HG02884 (cell line): ENCODE data around the gene TMEM121.
"Not testable (repeated sequence)": the region's sequence is repeated elsewhere in the genome, so short reads cannot be mapped to it uniquely, and the experiment has no call there.

Source experiments
- ATAC-seq: cut with Tn5 transposase; IDR thresholded peaks from one replicate; pipeline ENCODE4 v1.9.1; 2021; ENCODE audit warnings: mild to moderate bottlenecking, moderate library complexity; ENCODE audit not compliant: unreplicated experiment

TMEM121 gene

DNA sequence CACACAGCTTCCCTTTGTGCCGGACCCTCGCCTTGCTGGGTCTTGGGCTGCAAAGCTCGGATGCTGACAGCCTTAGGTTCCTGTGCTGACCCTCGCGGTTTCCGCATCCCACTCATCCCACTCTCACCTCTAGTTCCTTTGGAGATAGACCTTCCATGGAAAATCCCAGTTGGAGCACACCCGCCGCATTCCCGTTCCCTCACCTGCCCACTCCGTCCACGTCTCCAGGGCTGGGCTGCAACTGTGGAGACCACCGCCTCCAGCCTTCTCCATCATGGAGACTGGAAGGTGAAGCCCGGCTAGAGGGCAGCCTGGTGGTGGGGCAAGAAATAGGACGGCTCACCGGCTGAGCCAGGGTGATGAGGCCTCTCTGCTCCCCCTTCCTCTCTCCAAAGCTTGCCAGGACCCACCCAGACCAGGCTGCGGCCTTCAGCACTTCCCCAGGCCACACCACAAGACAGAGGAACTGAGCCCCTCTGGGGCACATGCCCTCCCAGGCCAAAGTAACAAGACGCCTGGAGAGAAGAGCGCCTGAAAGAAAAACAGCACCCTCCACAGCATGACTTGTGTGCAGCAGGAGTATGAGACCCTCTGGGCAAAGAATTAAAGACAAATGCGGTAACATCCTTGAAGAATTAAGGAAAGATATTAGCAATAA, 15.0 kb downstream of the TMEM121 start:
- ATAC-seq, result no peak

- ATAC-seq, result not testable (repeated sequence)
Observed at GRCh38 chr14:105545676-105546075, 19.3 kb downstream of the TMEM121 start.

DNA sequence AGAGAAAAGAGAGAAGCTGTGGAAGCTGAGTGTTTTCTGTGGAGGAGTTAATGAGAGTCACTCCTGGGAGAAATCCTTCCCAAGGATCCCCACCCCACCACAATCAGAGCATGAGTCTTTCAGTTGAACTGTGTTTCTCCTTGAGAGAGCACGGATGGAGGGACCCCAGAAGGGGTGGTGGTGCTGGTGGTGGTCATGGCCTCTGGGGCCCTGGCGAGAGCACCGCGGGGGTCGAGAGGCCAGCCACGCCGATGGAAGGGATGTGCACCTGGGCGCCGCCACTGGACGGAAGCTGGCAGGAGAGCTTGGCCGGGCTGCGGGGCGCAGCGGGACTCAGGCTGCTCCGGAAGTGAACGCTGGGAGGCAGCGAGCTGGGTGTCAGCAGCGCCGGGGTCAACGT, 20.0 kb downstream of the TMEM121 start:
- ATAC-seq, result not testable (repeated sequence)

DNA sequence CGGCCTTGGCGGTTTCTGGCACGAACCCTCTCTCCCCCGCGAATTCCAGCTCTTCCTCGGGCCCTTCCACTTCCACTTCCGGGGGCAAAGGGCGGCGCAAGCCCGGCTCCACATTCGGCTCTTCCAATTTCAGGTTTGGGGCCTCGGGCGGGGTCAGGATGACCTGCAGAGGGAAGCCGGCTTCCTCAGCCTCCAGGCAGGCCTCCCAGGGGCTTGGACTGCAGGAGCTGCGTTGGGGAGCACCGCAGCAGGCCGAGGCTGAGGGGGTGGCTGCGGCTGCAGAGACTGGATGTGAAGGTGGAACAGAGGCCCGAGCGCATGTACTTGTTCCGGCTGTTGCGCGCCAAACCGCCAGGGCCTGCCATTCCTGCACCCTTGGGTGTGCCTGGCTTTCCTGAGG, 20.7 kb downstream of the TMEM121 start:
- not testable (repeated sequence) for ATAC-seq

- ATAC-seq, result no peak
Observed at GRCh38 chr14:105547741-105548169, 21.4 kb downstream of the TMEM121 start.

GRCh38 chr14:105549481-105549880, 23.1 kb downstream of the TMEM121 start:
- ATAC-seq, result no peak

DNA sequence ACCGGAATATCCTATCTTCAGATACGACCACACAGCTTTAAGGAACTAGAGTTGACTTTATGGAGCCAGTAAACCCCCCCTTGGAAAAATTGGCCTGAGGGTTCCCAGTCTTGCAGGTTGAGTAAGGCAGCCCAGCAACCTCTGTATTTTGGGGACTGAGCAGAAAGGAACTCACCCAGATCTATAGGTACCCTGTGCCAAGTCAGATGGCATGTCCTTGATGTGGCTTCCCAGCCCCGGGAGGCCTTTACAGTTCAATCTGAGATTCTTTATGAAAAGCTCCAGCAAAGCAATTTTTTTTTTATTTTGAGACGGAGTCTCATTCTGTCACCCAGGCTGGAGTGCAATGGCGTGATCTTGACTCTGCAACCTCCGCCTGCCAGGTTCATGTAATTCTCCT, 27.6 kb downstream of the TMEM121 start:
- ATAC-seq, result no peak

GRCh38 chr14:105554523-105554922, 28.1 kb downstream of the TMEM121 start:
- ATAC-seq, result no peak

DNA sequence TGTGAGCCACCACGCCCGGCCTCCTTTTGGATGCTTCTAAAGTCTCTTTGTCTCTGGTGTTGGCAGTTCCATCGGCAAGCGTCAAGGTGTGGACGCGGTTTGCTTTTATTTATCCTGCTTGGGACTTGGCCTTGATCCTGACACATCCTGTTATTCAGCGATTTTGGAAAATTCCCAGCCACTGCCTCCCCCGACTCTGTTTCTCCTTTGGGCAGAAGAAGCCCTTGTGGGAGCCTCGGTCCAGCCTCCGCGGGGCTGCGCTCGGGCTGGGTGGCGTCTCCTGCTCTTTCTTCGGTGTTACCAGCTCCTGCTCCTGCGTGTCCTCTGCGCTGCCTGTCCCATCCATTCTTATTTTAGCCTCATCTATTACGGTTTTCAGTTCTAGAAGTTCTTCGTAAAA, 31.3 kb downstream of the TMEM121 start:
- not testable (repeated sequence) for ATAC-seq

GRCh38 chr14:105558449-105559154, 32.2 kb downstream of the TMEM121 start:
- not testable (repeated sequence) for ATAC-seq

DNA sequence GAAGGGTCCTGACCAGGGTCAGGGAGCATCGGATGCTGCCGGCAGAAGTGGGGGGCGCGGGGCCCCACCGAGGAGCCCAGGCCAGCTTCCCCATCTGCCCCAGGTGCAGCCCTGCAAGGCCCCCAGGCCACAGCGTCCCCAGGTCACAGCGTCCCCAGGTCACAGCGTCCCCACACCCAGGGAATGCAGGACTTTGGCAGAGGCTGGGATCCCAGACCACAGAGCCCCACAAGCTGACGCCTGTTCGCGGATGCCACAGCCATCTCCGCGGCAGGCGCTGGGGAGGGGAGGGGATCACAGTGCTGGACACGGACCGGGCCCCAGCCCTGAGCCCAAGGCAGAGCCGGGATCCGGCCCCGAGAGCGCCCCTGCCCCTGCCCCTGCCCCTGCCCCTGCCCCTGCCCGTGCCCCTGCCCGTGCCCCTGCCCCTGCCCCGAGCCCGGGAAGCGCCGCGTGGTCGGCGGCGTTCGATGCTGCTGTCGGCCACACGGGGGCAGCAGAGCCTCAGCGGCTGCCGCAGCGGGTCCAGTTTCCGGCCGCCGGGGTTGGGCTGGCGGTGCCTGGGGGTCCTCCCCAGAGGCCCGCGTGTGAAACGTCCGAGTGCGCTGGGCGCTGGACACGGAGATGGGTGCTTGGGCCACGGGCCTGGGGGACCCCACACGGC, 33.1 kb downstream of the TMEM121 start:
- ATAC-seq, result peak; percentile 33

DNA sequence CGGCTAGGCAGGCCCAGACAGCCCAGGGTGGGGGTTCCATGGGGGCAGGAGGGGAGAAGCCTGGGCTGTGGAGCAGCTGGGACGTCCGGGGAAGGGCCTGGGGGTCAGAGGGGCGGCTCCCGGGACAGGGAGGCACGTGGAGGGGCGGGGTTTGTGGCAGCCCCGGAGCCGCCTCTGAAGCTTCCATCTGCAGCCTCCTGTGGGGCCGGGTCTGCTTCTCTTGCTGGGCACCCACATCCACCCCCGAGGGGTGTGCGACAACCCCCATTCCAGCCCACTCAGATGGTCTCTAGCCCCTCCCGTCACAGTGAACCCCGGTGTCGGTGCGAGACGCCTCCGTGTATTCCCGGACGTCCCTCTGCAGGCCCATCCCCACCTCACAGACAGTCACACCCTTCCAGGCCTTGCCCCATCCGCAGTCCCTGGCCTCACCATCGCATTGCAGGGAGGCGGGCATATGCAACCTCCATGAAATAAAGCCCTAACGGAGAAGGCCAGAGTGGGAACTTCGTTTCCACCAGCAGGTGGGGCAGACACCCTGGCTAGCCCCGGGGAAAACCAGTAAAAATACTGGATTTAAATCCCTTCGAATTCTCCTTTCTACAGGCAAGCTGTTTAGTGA, 33.8 kb downstream of the TMEM121 start:
- peak; percentile 59 for ATAC-seq

DNA sequence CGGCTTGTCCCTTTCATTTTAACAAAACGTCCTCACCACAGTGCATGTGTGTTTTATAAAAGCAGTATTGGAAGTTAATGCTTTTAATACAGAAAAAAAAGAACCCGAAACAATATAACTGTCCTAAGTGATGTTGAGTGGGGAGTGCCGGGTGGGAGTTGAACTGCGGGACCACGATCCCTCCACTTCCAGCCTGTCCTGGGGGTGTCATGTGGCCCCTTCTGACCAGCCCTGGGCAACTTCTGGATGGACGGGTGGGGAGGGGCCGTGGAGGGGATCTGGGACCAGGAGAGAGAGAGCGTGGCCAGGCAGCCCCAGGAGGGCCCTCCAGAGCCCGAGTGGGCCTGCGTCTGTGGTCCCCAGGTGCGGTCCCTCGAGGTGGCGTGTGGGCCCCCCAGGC, 35.0 kb downstream of the TMEM121 start:
- not testable (repeated sequence) for ATAC-seq

DNA sequence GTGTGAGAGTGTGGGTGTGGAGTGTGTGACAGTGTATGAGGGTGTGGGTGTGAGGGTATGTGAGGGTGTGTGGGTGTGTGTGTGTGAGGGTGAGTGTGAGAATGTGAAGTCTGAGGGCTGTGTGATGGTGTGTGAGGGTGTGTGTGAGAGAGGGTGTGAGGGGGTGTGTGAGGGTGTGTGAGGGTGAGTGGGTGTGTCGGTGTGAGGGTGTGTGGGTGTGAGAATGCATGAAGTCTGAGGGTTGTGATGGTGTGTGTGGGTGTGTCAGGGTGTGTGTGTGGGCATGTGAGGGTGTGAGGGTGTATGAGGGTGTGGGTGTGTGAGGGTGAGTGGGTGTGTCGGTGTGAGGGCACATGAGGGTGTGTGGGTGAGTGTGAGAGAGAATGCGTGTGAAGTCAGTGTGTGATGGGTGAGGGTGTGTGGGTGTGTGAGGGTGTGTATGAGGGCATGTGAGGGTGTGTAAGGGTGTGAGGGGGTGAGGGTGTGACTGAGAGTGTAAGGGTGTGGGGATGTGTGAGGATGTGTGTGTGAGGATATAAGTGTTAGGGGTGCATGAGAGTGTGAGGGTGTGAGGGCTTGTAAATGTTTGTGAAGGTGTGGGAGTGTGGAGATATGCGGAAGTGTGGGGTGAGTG, 36.4 kb downstream of the TMEM121 start:
- ATAC-seq, result no peak

DNA sequence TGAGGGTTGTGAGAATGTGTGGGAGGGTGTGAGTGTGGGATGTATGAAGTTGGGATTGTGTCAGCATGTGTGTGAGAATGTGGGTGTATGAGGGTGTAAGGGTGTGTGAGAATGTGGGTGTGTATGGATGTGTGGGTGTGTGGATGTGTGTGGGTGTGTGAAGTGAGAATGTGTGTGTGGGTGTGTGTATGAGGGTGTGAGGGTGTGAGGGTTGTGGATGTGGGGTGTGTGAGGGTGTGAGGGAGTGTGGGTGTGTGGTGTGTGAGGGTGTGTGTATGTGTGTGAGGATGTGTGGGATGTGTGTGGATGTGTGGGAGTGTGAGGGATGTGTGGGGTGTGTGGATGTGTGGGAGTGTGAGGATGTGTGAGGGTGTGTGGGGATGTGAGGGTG, 37.0 kb downstream of the TMEM121 start:
- ATAC-seq, result no peak

DNA sequence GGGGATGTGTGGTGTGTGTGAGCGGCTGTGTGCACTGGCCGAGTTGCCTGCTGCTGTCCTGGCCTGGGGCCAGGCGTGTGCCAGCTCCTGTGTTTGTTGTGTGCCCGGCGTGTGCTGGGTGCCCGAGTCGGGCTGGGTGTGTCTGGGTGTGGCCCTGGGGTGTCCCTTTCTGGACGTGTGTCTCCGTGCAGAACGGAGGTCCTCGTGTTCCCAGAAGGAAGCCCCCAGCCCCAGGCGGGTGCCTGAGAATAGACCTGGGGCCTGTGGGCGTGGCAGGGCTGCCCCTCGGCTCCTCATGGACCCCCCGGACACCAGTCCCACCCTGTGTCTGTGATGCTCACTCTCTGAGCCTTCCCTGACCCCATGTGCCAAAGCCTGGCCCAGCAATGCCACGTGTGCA, 38.2 kb downstream of the TMEM121 start:
- ATAC-seq, result not testable (repeated sequence)

DNA sequence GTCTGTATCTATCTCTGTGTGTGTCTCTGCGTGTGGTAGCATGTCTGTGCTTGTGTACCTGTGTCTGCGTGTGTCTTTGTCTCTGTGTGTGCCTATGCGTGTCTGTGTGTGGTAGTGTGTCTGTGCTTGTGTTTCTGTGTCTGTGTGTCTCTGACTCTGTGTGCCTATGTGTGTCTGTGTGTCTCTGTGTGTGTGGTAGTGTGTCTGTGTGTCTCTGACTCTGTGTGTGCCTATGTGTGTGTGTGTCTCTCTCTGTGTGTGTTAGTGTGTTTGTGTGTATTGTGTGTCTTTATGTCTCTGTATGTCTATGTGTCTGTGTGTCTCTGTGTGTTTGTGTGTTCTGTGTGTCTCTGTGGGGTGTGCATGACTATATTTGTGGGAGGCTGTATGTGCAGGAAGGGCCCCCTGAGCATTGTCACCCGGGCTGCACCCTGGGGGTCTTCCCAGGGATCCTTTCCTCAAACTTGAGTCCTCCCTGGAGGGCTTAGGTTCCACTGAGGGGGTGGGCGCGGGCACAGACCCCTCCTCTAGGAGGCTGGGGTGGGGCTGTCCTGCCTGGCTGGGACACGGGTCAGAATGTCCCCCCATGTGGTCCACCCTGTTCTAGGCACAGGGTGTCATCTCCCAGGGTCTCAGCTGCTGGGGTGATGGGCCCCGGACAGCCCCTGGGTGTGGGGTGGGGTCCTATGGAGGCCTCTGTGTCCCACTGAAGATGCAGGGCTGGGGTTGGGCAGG, 39.0 kb downstream of the TMEM121 start:
- not testable (repeated sequence) for ATAC-seq

GRCh38 chr14:105566248-105567163, 40.1 kb downstream of the TMEM121 start:
- not testable (repeated sequence) for ATAC-seq
